ENCODE measurements around the gene VTN.

Gene VTN, protein sequence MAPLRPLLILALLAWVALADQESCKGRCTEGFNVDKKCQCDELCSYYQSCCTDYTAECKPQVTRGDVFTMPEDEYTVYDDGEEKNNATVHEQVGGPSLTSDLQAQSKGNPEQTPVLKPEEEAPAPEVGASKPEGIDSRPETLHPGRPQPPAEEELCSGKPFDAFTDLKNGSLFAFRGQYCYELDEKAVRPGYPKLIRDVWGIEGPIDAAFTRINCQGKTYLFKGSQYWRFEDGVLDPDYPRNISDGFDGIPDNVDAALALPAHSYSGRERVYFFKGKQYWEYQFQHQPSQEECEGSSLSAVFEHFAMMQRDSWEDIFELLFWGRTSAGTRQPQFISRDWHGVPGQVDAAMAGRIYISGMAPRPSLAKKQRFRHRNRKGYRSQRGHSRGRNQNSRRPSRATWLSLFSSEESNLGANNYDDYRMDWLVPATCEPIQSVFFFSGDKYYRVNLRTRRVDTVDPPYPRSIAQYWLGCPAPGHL

DNA sequence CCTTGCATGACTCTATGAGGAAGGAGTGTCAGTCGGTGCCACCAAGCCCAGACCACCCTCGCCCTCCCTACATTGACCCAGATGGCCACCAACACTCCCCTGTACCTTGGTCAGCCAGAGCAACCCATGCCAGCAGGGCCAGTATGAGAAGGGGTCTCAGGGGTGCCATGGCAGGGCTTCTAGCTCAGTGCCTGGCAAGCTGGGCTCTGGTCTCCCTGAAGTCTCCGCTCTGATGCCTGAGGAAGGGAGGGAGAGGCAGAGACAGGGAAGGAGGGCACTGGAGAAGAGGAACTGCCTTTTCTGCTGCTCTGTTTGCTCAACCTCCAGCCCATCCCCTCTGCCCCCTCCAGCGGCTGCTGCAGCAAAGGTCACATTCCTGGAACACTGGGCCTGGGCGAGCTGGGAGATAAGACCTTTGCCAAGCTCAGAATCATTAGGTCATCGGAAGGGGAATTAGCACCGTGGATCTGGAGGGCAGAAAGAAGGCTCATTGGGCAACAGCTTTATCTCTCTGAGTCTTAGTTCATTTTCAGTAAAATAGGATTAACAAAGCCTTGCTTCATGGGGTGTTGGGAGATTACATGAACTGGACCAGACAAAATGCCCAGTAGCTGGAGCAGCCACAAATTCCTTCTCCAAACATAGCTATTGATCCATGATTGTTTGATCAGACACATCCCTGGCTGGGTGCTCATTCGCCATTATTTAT lies at the start of gene VTN:
Gene VTN (minus strand): TSS at position 273 of the 709 bp plus-strand sequence. CDS start 104 bp downstream, at position 169.
- Histone ChIP-seq H3K4me3 (ENCODE audit: low read length) (no peak within 1 kb of the TSS), H3K27ac (ENCODE audit: low read length) (no peak within 1 kb of the TSS), H3K9me3 (ENCODE audit: control insufficient read depth, insufficient read depth, low read length) (no peaks in the 10 kb centered on the region), H3K27me3 (ENCODE audit: control insufficient read depth, insufficient read depth, low read length) (peaks cover 13% of the 10 kb centered on the region), H3K4me1 (ENCODE audit: control insufficient read depth, insufficient read depth, low read length) (peaks cover 9% of the 10 kb centered on the region), H3K36me3 (ENCODE audit: control insufficient read depth, insufficient read depth, low read length) (no peaks in the 10 kb centered on the region)
- WGBS (ENCODE audit: insufficient coverage, insufficient read length) = no CpG with 5 or more reads among the region's 8 CpGs
- DNase-seq (ENCODE audit: low read depth, low spot score) = no peak

DNA sequence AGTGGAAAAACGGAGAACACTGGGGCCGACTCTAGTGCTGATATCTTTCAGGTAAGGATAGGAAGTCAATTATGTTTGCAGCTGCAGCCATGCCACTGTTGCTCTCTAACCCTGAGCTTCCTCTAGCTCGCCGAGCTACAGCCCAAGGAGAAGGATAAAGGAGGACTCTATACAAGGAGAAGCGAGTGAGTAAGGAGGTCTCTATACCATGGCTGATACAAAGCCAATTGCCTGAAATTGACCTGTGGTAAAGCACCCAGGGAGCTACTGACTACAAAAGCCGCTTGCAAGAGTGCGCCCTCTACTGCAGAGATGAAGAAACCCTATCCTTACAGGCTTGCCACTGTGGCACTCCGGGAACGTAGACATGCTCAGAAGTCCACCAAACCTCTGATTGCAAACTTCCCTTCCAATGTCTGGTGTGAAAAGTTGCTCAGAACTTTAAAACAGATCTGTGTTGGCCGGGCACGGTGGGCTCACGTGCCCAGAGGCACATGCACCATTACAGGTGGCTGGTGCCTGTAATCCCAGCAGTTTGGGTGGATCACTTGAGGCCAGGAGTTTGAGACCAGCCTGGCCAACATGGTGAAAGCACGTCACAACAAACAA lies 46.7 kb upstream of the VTN start:
- peaks cover 12% of the 10 kb centered on the region for H3K27me3 ChIP-seq (ENCODE audit: control insufficient read depth, insufficient read depth, low read length)
- no peaks in the 10 kb centered on the region for H3K9me3 ChIP-seq (ENCODE audit: control insufficient read depth, insufficient read depth, low read length)
- DNase-seq (ENCODE audit: low read depth, low spot score) = no peak
- no CpG with 5 or more reads among the region's 13 CpGs for WGBS (ENCODE audit: insufficient coverage, insufficient read length)
- H3K36me3 ChIP-seq (ENCODE audit: control insufficient read depth, insufficient read depth, low read length) = no peaks in the 10 kb centered on the region
- H3K27ac ChIP-seq (ENCODE audit: low read length) = no peak overlapping the region
- H3K4me3 ChIP-seq (ENCODE audit: low read length) = no peak overlapping the region
- H3K4me1 ChIP-seq (ENCODE audit: control insufficient read depth, insufficient read depth, low read length) = peaks cover 2% of the 10 kb centered on the region; the same call in 1 of the 2 replicates

GRCh38 chr17:28415886-28416285 lies 45.8 kb upstream of the VTN start:
- no CpG with 5 or more reads among the region's 3 CpGs for WGBS (ENCODE audit: insufficient coverage, insufficient read length)
- DNase-seq (ENCODE audit: low read depth, low spot score) = no peak
- H3K4me1 ChIP-seq (ENCODE audit: control insufficient read depth, insufficient read depth, low read length) = peaks cover 2% of the 10 kb centered on the region; the same call in 1 of the 2 replicates
- H3K4me3 ChIP-seq (ENCODE audit: low read length) = no peak overlapping the region
- H3K27ac ChIP-seq (ENCODE audit: low read length) = no peak overlapping the region
- H3K36me3 ChIP-seq (ENCODE audit: control insufficient read depth, insufficient read depth, low read length) = no peaks in the 10 kb centered on the region
- peaks cover 12% of the 10 kb centered on the region for H3K27me3 ChIP-seq (ENCODE audit: control insufficient read depth, insufficient read depth, low read length)
- no peaks in the 10 kb centered on the region for H3K9me3 ChIP-seq (ENCODE audit: control insufficient read depth, insufficient read depth, low read length)

DNA sequence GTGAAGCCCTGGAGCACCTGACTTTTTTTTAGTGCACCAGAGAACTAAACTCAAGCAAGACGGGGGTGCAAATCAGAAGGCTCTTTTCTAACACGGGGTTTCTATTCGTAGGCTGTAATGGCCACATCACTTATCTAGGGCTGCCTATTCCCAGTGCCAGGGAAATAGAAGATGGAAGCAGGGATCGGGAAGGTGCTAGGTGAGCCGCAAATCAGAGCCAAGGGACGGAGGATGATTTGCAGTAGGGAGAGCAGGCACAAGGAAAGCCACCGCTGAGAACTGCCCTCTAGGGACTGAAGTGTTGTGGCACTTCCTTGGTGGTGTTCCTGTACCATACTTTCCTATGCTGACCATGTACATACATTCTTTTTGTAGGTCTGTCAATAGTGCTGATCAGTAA lies 43.7 kb upstream of the VTN start:
- no peaks in the 10 kb centered on the region for H3K36me3 ChIP-seq (ENCODE audit: control insufficient read depth, insufficient read depth, low read length)
- no CpG with 5 or more reads among the region's 7 CpGs for WGBS (ENCODE audit: insufficient coverage, insufficient read length)

GRCh38 chr17:28412099-28412498 lies 42.0 kb upstream of the VTN start:
- H3K36me3 ChIP-seq (ENCODE audit: control insufficient read depth, insufficient read depth, low read length) = no peaks in the 10 kb centered on the region
- H3K4me1 ChIP-seq (ENCODE audit: control insufficient read depth, insufficient read depth, low read length) = peaks cover 10% of the 10 kb centered on the region; the same call in 1 of the 2 replicates
- no peak overlapping the region for H3K4me3 ChIP-seq (ENCODE audit: low read length)
- no peak for DNase-seq (ENCODE audit: low read depth, low spot score)
- H3K27ac ChIP-seq (ENCODE audit: low read length) = no peak overlapping the region
- H3K9me3 ChIP-seq (ENCODE audit: control insufficient read depth, insufficient read depth, low read length) = no peaks in the 10 kb centered on the region
- WGBS (ENCODE audit: insufficient coverage, insufficient read length) = no CpG with 5 or more reads among the region's 3 CpGs
- H3K27me3 ChIP-seq (ENCODE audit: control insufficient read depth, insufficient read depth, low read length) = peaks cover 9% of the 10 kb centered on the region

More for the DNA sequence above, 43.7 kb upstream of the VTN start:
- Histone ChIP-seq H3K9me3 (ENCODE audit: control insufficient read depth, insufficient read depth, low read length) (no peaks in the 10 kb centered on the region), H3K4me1 (ENCODE audit: control insufficient read depth, insufficient read depth, low read length) (peaks cover 2% of the 10 kb centered on the region; the same call in 1 of the 2 replicates), H3K27ac (ENCODE audit: low read length) (no peak overlapping the region), H3K4me3 (ENCODE audit: low read length) (no peak overlapping the region), H3K27me3 (ENCODE audit: control insufficient read depth, insufficient read depth, low read length) (peaks cover 12% of the 10 kb centered on the region)
- DNase-seq (ENCODE audit: low read depth, low spot score) = no peak

DNA sequence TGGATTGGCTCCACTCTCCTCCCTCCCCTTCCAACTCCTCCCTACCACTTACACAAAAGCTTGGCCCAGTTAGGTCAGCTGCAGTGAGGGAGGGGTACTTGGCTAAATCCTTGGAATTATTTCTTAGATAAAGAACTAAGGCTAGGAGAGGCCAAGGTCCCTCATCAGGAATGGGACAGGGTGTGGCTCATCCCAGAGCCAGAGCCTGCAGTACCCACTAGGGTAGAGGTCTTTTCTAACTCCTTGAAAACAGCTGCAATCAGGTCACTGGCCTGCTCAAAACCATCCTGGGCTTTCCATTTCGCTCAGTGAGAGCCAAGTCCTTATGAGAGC lies 37.8 kb upstream of the VTN start:
- H3K27ac ChIP-seq (ENCODE audit: low read length) = no peak overlapping the region
- H3K36me3 ChIP-seq (ENCODE audit: control insufficient read depth, insufficient read depth, low read length) = no peaks in the 10 kb centered on the region; the same call in 1 of the 2 replicates
- no peak for DNase-seq (ENCODE audit: low read depth, low spot score)
- no peak overlapping the region for H3K4me3 ChIP-seq (ENCODE audit: low read length)
- H3K27me3 ChIP-seq (ENCODE audit: control insufficient read depth, insufficient read depth, low read length) = no peaks in the 10 kb centered on the region; the same call in 1 of the 2 replicates
- no CpG with 5 or more reads among the region's 1 CpG for WGBS (ENCODE audit: insufficient coverage, insufficient read length)
- H3K9me3 ChIP-seq (ENCODE audit: control insufficient read depth, insufficient read depth, low read length) = no peaks in the 10 kb centered on the region
- peaks cover 19% of the 10 kb centered on the region for H3K4me1 ChIP-seq (ENCODE audit: control insufficient read depth, insufficient read depth, low read length)

GRCh38 chr17:28407130-28407973 lies 37.2 kb upstream of the VTN start:
- Histone ChIP-seq H3K4me3 (ENCODE audit: low read length) (no peak overlapping the region), H3K4me1 (ENCODE audit: control insufficient read depth, insufficient read depth, low read length) (peaks cover 24% of the 10 kb centered on the region), H3K9me3 (ENCODE audit: control insufficient read depth, insufficient read depth, low read length) (no peaks in the 10 kb centered on the region), H3K27ac (ENCODE audit: low read length) (peak overlapping the region; percentile 59), H3K36me3 (ENCODE audit: control insufficient read depth, insufficient read depth, low read length) (no peaks in the 10 kb centered on the region; the same call in 1 of the 2 replicates), H3K27me3 (ENCODE audit: control insufficient read depth, insufficient read depth, low read length) (no peaks in the 10 kb centered on the region; the same call in 1 of the 2 replicates)
- WGBS (ENCODE audit: insufficient coverage, insufficient read length) = no CpG with 5 or more reads among the region's 5 CpGs
- no peak for DNase-seq (ENCODE audit: low read depth, low spot score)

DNA sequence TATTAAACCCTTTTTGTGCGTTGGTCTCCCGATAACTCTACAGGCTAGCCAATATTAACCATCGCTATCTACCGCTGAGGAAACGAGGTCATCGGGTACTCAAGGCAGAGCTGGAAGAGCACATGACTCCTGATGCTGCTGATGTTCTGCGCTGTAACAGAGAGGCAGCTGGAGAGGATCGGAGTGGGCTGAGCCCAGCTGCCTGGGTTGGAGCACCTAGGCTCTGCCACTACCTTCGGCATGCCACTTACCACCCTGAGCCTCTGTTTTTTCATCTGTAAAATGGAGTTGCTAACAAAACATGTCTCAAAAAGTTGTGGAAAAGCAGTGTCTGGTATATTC lies 36.3 kb upstream of the VTN start:
- no CpG with 5 or more reads among the region's 9 CpGs for WGBS (ENCODE audit: insufficient coverage, insufficient read length)
- DNase-seq (ENCODE audit: low read depth, low spot score) = no peak
- Histone ChIP-seq H3K36me3 (ENCODE audit: control insufficient read depth, insufficient read depth, low read length) (no peaks in the 10 kb centered on the region; the same call in 1 of the 2 replicates), H3K9me3 (ENCODE audit: control insufficient read depth, insufficient read depth, low read length) (no peaks in the 10 kb centered on the region), H3K4me1 (ENCODE audit: control insufficient read depth, insufficient read depth, low read length) (peaks cover 27% of the 10 kb centered on the region), H3K27me3 (ENCODE audit: control insufficient read depth, insufficient read depth, low read length) (no peaks in the 10 kb centered on the region; the same call in 1 of the 2 replicates), H3K4me3 (ENCODE audit: low read length) (peak overlapping the region; percentile 88; the same call in 1 of the 2 replicates), H3K27ac (ENCODE audit: low read length) (no peak overlapping the region)

DNA sequence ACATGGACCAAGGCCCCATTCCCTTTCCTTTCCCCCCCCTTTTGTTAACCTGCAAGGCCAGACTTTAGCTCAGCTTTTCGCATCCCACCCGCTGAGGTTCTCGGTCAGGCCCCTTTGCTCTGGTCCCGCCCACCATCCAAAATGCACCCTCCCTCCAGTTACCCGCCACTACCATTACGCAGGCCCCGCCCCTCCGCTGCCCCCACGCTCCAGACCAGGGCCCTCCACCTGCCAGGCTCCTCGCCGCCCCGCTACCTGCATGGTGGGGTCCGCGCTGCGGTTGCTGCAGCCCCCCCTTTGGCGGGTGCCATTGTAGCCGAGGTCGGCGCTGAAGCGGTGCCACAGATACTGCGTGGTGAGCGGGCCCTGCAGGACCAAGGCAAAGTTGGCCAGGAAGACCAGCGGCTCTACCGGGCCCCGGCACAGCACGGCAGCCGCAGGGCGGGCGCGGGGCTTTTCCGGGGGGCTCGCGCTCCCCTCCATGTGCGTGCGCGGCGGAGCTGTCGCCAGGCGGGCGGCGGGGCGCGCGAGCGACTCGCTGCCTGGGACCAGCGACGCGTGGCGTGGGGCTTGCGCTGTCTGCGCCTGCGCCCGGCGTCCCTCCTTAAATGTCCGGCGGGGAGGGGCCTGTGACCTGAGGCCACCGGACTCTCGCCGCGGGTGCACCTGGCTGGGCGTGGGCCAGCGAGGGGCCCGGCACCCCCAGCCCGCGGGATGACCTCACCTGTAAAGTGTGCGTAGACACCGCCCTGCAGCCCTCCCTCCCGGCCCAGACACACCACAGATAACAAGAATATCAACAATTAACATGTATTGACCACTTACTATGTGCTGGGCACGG lies 35.7 kb upstream of the VTN start, which contains the start of gene SLC46A1:
Gene SLC46A1 (minus strand): TSS at position 581 of the 841 bp plus-strand sequence. CDS start 98 bp downstream, at position 483.
- WGBS (ENCODE audit: insufficient coverage, insufficient read length) = no CpG with 5 or more reads among the region's 70 CpGs
- H3K27ac ChIP-seq (ENCODE audit: low read length) = no peak within 1 kb of the TSS
- H3K36me3 ChIP-seq (ENCODE audit: control insufficient read depth, insufficient read depth, low read length) = no peaks in the 10 kb centered on the region; the same call in 1 of the 2 replicates
- H3K9me3 ChIP-seq (ENCODE audit: control insufficient read depth, insufficient read depth, low read length) = no peaks in the 10 kb centered on the region
- peaks cover 27% of the 10 kb centered on the region for H3K4me1 ChIP-seq (ENCODE audit: control insufficient read depth, insufficient read depth, low read length)
- no peaks in the 10 kb centered on the region; the same call in 1 of the 2 replicates for H3K27me3 ChIP-seq (ENCODE audit: control insufficient read depth, insufficient read depth, low read length)
- H3K4me3 ChIP-seq (ENCODE audit: low read length) = peak within 1 kb of the TSS; percentile 88
- DNase-seq (ENCODE audit: low read depth, low spot score) = no peak
